Measurements from ENCODE around the gene MPDU1. TPM values are rescaled to one million over a fixed set of nuclear protein-coding genes. Genes with fewer than 3 reads are reported as not detected.

Gene MPDU1
- total and polyA plus RNA-seq, 10 of the 15 experiments (the other 5 are each of a cell fraction or from before 2014, with no cell fraction given) = 3.6 to 138 (median 78.9) TPM

DNA sequence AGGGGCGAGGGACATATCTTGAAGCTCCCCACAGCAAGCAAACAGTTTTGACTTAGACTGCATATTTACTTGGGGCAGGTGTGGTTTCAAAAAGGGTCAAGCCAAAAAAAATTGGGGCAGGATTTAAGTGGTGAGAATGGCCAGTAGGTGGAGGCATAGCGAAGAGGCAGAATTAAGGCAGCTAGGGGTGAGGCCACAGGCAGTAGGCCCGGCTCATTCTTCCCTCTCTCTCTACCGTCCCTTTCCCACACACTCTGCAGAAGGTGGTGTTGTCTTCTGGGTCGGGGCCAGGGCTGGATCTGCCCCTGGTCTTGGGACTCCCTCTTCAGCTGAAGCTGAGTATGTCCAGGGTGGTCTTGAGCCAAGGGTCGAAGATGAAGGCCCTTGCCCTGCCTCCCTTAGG is 48.8 kb downstream of the MPDU1 start (continued):
- TF ChIP-seq HDGF (IDR thresholded peaks at IDR 0.05) (no peak), SMC3 (IDR thresholded peaks at IDR 0.05; ENCODE audit: borderline replicate concordance, low read length) (peak; percentile 53; the same call in 1 of the 2 replicates), HCFC1 (IDR thresholded peaks at IDR 0.05; ENCODE audit: low read length) (no peak), CBX5 (IDR thresholded peaks at IDR 0.05; ENCODE audit: low read depth) (no peak), SMAD5 (IDR thresholded peaks at IDR 0.05; ENCODE audit: low read depth) (no peak), NFYA (IDR thresholded peaks at IDR 0.05; ENCODE audit: borderline replicate concordance, low read depth, low read length) (no peak), SKIL (IDR thresholded peaks at IDR 0.05; ENCODE audit: low read depth, poor library complexity, severe bottlenecking) (no peak), SMARCA5 (IDR thresholded peaks at IDR 0.05) (0 out of 2 replicates have a peak, but pooled peaks have one; percentile 47), RFX5 (IDR thresholded peaks at IDR 0.05; ENCODE audit: low read depth, low read length) (no peak), RAD21 (IDR thresholded peaks at IDR 0.05; ENCODE audit: insufficient read depth, low read depth, low read length) (peak; percentile 55), POLR2AphosphoS5 (IDR thresholded peaks at IDR 0.05; ENCODE audit: low read length) (no peak), ZNF24 (IDR thresholded peaks at IDR 0.05) (no peak), NR2F1 (conservative IDR thresholded peaks at IDR 0.05) (0 out of 2 replicates have a peak, but pooled peaks have one; percentile 24), SUPT20H (IDR thresholded peaks at IDR 0.05; ENCODE audit: borderline replicate concordance, control insufficient read depth, low read depth, low read length) (no peak), ZNF592 (IDR thresholded peaks at IDR 0.05) (no peak)
- TF ChIP-seq, protein P1, sequence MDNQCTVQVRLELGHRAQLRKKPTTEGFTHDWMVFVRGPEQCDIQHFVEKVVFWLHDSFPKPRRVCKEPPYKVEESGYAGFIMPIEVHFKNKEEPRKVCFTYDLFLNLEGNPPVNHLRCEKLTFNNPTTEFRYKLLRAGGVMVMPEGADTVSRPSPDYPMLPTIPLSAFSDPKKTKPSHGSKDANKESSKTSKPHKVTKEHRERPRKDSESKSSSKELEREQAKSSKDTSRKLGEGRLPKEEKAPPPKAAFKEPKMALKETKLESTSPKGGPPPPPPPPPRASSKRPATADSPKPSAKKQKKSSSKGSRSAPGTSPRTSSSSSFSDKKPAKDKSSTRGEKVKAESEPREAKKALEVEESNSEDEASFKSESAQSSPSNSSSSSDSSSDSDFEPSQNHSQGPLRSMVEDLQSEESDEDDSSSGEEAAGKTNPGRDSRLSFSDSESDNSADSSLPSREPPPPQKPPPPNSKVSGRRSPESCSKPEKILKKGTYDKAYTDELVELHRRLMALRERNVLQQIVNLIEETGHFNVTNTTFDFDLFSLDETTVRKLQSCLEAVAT (IDR thresholded peaks at IDR 0.05) = no peak
- TF ChIP-seq, protein P2, sequence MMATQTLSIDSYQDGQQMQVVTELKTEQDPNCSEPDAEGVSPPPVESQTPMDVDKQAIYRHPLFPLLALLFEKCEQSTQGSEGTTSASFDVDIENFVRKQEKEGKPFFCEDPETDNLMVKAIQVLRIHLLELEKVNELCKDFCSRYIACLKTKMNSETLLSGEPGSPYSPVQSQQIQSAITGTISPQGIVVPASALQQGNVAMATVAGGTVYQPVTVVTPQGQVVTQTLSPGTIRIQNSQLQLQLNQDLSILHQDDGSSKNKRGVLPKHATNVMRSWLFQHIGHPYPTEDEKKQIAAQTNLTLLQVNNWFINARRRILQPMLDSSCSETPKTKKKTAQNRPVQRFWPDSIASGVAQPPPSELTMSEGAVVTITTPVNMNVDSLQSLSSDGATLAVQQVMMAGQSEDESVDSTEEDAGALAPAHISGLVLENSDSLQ (IDR thresholded peaks at IDR 0.05) = no peak
- TF ChIP-seq, protein P3, sequence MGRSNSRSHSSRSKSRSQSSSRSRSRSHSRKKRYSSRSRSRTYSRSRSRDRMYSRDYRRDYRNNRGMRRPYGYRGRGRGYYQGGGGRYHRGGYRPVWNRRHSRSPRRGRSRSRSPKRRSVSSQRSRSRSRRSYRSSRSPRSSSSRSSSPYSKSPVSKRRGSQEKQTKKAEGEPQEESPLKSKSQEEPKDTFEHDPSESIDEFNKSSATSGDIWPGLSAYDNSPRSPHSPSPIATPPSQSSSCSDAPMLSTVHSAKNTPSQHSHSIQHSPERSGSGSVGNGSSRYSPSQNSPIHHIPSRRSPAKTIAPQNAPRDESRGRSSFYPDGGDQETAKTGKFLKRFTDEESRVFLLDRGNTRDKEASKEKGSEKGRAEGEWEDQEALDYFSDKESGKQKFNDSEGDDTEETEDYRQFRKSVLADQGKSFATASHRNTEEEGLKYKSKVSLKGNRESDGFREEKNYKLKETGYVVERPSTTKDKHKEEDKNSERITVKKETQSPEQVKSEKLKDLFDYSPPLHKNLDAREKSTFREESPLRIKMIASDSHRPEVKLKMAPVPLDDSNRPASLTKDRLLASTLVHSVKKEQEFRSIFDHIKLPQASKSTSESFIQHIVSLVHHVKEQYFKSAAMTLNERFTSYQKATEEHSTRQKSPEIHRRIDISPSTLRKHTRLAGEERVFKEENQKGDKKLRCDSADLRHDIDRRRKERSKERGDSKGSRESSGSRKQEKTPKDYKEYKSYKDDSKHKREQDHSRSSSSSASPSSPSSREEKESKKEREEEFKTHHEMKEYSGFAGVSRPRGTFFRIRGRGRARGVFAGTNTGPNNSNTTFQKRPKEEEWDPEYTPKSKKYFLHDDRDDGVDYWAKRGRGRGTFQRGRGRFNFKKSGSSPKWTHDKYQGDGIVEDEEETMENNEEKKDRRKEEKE (IDR thresholded peaks at IDR 0.05) = no peak

All from GM12878 (cell line).